Stimulated activated CD4-positive, alpha-beta T cell treated with anti-CD3 and anti-CD28 coated beads, Interleukin-12 subunit alpha, Interleukin-12 subunit beta, amount 100 ng/mL, for 24 hours (primary cell): ENCODE results near the gene PTCHD1.

Experiments
- DNase-seq, 2 experiments: peaks; one replicate each; pipeline ENCODE4 v3.0.0-alpha.2; 2020; ENCODE audit warnings: low read depth in 2 of 2

PTCHD1 gene

GRCh38 chrX:23334848-23335599, at the start of gene PTCHD1:
Gene PTCHD1, plus strand, starts transcription at chrX:23334849. Its CDS starts 27 bp downstream, at chrX:23334876.
- no peak for DNase-seq

DNA sequence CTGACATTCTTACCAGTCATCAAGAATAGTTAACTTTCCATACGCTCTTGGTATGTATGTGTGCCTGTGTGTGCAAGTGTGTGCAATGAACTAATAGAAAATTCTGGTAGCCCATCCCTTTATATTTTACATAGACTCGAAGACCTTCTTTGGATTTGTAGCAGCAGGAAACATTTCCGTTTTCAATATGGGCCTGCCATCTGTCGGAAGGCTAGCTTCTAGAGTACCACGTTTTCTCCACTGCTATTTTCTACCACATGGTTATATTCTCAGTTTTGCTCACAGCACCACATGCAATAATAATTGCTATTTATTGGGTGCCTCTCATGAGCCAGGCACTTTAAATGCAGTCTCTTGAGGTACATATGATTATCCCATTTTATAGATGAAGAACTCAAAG, 47.9 kb upstream of the PTCHD1 start:
- no peak for DNase-seq

GRCh38 chrX:23287191-23287725, 47.4 kb upstream of the PTCHD1 start:
- DNase-seq = no peak

DNA sequence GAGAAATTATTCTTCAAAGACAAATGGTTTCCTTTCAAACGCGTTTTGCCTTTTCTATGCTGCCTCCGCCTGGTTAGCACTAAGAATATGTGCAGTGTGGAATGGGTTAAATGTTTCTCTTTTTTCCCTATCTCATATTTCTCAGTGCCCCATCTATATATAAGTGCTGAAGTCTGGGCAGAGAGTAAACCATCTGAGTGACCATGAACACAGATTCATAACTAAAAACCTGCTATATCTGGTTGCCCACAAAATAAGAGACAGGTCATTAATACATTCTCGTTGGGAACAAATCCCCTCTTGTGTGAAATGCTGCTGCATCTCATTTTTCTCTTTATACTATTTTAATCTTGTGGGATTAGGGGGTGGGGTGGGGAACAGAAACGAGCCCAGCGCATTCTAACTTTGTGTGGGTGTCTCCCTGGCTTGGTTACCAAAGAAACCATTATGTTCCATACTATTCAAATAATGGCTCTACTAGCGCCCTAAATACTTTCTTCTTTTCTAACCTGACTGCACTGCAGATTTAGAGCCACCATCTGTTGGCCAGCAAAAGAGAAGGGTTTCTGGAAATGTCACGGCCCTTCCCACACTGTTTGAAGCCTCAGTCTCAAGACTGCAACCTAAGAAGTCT, 42.2 kb upstream of the PTCHD1 start:
- DNase-seq = no peak

- no peak for DNase-seq
These were observed 41.5 kb upstream of the PTCHD1 start for GRCh38 chrX:23292988-23293651.

DNA sequence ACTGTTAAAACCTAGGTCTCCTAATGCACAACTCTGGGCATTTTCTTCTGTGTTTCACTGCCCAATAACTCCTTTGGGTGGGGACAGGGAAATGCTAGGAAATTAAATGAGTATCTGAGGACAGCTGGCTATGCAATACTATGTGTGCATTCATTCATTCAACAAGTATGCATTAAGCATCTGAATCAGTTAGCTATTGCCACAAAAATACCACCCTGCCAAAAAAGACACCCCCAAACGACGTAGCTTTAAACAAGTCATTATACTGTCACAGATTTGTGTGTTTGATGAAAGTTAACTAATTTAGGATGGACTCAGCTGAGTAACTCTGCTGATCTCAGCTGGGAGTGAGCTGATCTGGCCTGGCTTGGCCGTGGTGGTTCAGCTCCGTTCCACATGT, 29.8 kb upstream of the PTCHD1 start:
- DNase-seq = no peak

DNA sequence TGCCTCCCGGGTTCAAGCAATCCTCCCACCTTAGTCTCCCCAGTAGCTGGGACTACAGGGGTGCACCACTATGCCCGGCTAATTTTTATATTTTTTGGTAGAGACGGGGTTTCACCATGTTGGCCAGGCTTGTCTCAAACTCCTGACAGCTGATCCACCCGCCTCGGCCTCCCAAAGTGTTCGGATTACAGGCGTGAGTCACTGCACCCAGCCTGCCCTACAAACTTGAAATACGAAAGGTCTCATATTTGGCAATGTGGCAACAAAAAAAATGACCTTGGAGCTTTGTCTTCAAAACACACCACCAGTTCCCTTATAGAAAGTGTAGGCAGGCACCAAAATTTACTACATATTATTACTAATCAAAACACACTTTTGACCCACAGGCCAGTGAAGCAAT, 22.9 kb upstream of the PTCHD1 start:
- no peak for DNase-seq

DNA sequence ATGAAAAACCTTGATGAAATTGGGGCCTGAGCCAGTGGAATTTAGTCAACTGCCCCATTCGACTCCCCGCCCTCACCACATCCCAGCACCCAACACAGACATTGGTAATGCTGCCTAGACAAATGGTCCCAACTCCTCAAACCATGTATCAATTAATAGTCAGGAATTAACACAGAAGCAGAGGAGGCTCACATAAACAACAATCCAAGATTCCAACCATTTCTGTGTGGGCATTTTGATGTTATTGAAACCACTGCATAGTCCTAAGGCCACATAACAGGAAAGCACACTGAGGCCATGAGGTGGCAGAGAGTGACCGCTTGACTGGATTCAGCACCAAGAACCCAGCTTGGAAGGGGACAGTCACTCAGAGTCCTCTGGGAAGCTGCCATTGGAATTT, 22.5 kb upstream of the PTCHD1 start:
- DNase-seq = no peak

DNA sequence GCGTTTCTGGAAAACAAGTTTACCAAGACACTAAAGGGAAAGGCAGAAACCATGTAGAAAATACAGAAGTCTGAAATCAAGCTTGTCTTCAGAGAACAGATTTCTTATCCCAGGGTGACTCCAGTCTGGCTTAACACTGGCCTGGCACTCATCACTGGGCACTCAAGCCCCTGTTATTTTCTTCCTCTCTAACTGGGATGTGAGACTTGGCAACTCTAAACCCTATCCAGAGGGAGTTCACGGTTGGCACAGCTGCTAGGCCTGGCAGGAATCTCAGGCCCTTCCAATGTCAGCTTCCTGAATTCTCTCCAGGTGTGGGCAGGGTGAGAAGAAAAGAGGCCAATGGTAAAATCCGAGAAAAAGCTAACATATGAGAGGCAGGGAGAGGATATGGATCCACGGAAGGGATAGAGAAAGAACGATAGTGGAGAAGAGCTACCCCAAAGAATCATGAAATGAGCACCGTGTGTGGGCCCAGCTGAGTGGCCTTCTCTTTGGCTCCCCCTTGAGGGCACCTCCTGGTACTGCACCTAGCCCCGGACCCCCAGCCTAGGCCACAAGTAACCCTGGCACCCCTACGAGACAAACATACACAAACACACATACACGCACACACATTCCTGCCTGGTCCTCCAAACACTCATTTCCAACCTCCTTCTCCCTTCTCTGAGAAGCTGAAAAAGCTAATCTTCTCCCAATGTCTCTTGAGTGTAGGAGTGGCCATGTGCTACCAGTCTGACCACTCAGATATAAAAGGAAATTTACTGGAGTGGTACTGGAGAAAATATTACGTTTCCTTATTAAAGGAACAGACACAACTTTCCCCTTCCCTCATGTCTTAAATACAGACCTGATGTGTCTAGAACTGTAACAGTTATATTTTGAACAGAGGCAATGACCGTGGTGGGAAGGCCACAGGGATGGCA, 16.6 kb upstream of the PTCHD1 start:
- DNase-seq = no peak

- no peak for DNase-seq
These were observed 7.5 kb upstream of the PTCHD1 start for GRCh38 chrX:23327104-23327503.

- no peak for DNase-seq
These were observed 2.9 kb upstream of the PTCHD1 start for GRCh38 chrX:23331701-23332100.

DNA sequence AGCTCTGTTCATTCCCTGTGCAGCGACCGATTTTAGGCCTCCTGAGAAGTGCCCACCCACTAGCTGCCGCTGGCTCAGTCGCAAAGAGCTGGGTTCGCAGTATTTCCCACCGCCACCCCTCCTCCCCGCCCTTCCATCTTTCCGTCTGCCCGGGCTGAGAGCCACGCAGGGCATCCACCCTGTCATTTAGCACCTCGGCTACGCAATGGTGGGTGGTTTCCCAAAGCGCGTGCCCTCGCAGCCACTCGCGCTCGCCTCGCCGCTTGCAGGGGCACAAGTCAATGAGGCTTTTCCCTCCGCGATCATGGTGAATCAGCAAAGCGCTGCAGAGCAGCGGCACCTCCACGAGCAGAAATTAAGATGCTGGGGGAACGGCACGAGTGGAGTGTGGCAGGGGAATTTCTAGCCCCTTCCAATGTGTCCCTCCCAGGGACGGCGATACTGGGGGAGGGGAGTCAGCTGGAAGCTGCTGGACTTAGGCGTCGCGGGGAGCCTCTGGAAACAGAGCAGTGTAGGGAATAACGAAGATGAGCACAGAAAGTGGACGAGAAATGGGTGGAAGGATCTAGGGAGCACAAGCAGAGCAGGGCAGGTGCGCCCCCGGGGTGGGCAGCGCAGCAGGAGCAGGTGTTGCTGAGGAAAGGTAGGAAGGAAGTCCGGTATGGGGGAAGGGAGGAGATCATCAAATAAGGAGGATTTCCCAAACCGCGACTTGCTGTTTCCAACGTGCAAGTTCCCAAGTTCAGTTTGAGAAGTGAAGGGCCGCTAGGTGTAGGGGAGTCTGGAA, 2.4 kb upstream of the PTCHD1 start:
- DNase-seq = no peak

DNA sequence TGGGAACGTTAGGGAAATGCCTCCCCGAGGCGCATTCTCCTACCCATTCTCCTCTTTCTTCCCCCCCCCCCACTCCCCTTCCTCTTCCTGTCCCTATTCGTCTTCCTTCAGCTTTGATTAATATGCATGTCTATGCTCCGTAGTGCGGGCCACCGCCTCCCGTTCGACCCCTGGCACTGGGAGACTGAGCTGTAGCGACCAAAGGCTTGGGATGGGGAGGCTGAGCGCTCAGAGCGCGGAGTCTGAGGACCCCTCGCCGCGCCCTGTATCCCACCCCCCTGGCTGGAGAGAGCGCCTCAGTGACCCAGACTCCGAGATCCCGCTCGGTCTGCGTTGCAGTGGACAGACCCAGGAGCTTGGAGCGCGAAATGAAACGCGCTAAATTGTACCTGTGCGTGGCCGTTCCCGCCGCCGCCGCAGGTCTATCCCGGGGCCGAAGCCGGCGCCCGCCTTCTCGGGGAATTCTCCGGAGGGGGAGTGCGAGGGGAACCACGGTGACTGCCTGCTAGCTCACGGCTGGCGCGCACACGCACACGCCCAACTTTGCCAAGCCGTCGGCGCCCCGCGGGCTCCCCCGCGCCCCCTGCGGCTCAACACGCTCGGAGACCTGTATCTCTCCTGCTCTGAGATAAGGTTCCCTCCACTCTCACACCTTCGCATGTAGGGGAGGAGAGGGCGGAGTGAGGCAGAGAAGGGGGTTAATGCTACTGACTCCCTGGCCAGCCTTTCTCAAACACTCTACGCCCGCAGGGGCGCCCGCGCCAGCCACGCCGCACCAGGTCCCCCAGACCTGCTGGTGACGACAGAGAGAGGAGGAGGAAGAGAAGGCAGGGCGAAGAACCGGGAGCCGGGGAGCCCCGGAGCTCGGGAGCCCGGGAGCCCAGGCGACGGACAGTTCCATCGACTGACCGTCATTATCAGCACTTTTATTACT, 1.5 kb upstream of the PTCHD1 start:
- DNase-seq = no peak

GRCh38 chrX:23333842-23334520, 668 bp upstream of the PTCHD1 start:
- no peak for DNase-seq

DNA sequence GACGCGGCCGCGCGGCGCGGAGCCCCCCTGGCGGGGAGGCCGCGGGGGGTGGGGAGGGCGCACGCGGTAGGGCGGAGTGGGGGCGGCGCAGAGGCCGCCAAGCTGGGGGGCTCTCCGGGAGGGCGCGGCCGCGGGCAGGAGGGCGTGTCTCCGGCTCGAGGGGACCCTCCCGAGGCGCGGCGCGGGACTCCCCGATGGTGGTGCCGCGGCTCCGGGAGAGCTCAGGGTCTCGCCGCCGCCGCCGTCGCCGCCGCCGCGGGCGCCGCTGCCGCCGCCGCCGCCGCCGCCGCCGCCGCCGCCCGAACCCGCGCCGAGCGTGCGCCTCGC, 165 bp upstream of the PTCHD1 start:
- no peak for DNase-seq

GRCh38 chrX:23338334-23338733, 3.7 kb downstream of the PTCHD1 start:
- no peak for DNase-seq

DNA sequence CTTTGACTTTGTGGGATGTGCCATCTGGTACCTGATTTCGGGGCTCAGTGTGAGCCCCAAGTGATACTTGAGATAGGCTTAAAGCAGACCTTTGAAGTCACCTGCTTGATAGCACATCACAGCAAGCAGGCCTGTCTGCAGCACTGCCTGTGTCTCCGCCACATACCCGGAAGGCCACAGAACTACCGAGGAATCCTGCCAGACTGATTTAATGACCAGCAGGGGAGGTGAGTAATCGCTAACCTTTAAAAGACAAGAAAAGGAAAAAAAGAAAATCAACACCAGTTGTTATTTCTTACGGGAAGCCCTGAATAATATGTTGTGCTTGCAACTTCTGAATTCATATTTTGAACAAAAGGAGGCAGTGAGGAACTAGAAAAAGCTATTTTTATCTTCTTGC, 6.8 kb downstream of the PTCHD1 start:
- no peak for DNase-seq

DNA sequence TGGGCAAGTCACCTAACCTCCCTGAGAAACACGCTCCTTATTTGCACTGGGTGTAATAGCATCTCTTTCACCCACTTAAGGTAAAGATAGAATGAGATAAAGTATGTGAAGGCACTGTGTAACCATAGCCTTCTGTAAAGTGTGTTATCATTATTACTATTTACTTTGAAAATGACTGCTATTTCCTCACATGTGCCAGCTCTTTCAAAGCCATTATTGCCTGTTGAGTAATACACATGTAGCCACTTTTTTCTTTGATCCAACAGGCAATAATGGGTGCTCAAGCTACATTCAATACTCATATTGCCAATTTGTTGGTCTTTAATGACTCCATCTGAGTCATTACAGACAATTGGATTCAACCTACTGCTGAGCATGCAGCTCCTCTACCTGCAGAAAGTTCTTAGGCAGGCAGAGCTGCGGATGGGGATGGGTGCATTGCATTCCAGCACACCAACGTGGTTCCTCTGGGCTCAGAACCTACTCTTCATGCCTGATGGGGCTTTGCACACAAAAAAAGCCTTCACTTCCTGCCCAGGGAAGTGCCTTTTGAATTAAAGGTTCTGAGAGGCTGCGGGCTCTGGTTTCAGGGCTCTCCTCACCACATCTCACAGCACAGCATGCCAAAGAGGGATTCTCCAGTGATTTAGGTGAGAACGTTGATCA, 9.7 kb downstream of the PTCHD1 start:
- no peak for DNase-seq

DNA sequence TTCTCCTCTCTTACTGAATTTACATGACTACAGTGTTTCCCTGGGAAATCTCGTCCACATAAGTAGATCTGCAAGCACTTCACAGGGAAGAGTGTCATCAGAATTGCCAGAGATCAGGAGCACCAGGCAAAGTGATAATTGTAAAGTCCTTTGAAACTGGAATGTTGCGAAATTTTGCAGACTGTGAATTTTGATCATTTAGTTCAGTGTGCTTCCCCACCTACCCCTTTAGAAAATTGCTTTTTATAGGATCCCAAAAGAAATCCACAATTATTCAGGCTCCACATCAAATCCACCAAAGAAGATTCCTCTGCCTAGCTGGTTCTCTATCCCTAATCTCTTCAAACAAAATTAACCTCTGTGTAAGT, 10.2 kb downstream of the PTCHD1 start:
- DNase-seq = no peak
